GM18870 (cell line): ENCODE data around the gene ZFX.
A peak's percentile ranks its signal among the peaks of the same experiment; 100 is the strongest.
"Not testable (repeated sequence)": the region's sequence is repeated elsewhere in the genome, so short reads cannot be mapped to it uniquely, and the experiment has no call there.

ENCODE experiments used
- ATAC-seq: cut with Tn5 transposase; IDR thresholded peaks from one replicate; pipeline ENCODE4 v1.9.1; 2021; ENCODE audit warnings: moderate library complexity; ENCODE audit not compliant: unreplicated experiment

Gene ZFX

DNA sequence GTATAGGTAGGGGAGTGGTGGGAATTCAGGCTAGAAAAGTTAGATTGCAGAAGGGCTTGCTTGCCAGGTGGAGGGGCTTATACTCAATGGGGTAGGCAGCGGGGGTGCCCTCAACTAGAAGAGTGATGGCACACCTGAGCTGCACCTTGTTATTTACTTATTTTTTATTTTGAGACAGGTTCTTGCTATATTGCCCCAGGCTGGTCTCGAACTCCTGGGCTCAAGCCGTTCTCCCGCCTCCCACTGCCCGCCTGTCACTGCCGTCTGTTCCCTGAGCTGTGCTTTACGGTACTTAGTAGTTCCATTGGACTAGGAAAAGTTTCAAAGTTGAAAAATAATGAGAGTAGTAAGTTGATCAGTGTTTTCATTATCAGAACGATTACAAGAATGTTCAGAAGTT lies 2.0 kb downstream of the ZFX start:
- ATAC-seq: no peak

GRCh38 chrX:24153178-24153795 lies 3.8 kb downstream of the ZFX start:
- no peak for ATAC-seq

DNA sequence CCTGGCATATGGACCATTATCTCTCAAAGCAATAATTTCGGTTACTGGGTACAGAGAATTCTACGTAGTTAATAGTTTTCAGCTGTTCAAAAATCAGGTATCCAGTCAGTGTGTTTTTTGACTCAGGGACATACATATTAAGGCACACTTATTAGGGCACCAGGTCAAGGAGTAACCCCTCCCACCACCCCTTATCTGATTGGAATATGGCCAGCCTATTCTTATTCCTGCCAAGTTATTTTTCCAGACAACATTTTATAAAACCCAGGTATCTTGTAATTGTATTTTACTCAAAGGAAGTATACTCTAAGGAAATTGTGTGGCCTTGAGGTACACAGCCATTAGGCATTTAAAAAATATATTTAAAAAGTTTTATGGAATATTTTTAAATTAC lies 4.3 kb downstream of the ZFX start:
- no peak for ATAC-seq

DNA sequence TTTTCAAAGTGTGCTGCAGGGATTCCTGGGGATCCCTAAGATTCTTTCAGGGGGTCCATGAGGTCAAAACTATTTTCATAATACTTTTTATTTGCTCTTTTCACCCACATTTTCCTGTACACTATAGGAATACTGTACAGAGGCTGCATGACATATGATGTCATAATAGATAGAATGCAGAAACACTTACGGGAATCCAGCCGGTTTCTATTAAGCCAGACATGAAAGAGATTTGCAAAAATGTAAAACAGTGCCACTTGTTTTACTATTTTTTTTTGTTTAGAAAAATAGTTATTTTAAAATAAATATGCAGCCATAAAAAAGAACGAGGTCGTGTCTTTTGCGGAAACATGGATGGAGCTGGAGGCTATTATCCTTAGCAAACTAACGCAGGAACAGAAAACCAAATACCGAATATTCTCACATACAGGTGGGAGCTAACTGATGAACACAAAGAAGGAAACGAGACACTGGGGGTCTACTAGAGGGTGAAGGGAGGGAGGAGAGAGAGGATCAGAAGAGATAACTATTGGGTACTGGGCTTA lies 5.0 kb downstream of the ZFX start:
- no peak for ATAC-seq

DNA sequence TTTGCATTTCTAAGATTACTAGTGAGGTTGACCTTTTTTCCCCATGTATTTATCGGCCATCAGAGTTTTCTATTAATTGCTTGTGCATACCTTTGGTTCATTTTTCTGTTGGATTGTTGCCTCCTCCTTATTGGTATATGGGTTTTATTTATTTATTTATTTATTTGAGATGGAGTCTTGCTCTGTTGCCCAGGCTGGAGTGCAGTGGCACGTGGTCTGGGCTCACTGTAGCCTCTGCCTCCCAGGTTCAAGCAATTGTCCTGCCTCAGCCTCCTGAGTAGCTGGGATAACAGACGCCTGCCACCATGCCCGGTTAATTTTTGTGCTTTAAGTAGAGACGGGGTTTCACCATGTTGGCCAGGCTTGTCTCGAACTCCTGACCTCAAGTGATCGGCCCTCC lies 6.2 kb downstream of the ZFX start:
- not testable (repeated sequence) for ATAC-seq

DNA sequence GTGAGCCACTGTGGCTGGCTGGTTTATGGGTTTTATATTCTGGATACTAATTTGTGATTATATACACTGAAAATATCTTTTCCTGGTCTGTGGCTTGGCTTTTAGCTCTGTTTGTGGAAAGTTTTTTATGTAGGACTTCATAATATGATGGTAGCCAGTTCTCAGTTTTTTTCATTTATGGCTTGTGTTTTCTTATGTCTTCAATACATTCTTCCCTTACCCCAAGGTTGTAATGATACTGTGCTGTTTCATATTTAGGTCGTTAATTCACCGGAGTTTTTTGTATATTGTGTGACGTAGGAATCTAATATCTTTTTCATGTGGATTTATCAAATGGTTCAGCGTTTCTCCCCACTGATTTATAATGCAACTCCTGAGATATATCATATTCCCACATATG lies 6.6 kb downstream of the ZFX start:
- no peak for ATAC-seq

GRCh38 chrX:24158881-24159280 lies 9.4 kb downstream of the ZFX start:
- no peak for ATAC-seq

DNA sequence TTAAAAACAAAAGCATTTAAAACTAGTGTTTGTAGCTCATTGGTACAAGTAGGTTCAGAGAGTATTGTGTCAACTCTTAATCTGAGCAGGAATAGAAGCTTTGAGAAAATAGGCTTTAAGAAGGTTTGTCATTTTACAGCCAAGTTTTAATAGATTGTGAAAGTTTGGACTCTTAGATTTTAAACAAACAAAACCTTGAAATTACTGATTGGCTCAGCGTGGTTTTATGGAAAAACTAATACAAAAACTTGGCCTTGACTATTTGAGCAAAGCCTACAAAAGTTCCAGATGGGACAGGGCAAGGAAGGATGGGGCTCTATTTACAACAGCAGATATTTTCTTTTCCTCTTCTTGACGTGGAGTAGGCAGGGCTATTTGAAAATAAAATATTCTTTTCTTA lies 16.5 kb downstream of the ZFX start:
- ATAC-seq: no peak

- peak; percentile 34 for ATAC-seq
These were observed 18.4 kb downstream of the ZFX start for GRCh38 chrX:24167719-24168472.

DNA sequence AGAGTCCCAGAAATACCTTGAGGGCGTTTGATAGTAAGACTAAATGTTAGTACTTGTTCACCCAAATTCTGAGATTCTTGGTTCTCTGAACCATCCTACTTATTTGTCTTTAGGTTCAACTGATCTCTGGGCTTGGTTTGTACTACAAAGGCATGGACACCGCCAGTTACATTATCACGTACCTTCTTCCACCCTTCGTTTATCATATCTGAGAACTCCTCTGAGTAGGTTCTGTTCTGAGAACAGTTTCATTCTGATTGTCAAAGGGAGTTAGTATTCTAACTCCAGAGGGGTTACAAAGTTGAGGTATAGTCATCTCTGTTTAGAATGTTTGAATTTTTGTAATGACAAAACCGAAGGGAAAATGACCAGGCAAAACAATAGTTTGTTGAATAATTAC lies 19.3 kb downstream of the ZFX start:
- ATAC-seq: peak; percentile 80

GRCh38 chrX:24169211-24169610 lies 19.7 kb downstream of the ZFX start:
- peak; percentile 74 for ATAC-seq

DNA sequence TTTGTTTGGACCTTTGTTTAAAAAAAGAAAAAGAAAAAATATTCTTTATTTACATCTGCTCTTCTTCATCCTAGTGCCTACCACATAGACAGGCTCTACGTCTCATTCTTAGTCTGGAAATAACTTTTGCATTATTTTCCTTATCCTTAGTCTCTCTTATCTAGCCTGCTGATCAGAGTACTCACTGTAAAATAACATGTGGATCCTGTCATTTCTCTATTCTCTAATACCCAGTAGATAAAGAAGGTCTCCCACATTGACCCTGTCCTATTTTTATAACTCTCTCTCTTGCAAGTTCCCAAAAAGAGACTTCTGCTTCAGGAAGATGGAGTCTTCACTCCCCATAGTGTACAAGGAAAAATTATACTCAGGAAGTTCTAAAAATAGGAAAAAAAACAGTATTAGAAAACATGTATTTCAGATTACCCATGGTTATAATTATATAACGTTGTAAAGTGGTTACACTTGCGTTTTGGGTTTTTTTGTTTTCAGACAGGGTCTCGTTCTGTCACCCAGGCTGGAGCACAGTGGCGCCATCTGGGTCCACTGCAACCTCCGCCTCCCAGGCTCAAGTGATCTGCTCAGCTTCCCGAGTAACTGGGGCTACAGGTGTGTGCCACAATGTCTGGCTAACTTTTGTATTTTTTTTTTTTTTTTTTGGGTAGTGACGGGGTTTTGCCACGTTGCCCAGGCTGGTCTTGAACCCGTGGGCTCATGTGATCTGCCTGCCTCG lies 23.8 kb downstream of the ZFX start:
- no peak for ATAC-seq

DNA sequence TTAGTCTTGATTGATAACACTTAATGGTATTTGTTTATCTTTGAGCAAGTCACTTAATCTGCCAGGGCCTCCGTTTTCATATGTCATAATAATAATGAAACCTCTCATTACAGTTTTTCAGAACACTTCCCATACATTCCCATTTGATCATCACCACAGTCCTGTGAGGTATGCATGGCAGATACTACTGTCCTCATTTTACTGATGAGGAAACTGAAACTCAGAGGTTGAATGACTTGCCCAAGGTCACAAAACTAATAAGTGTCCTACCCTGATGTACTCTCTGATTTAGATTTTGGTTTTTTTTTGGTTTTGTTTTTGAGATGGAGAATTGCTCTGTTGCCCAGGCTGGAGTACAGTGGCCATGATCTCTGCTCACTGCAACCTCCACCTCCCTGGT lies 25.7 kb downstream of the ZFX start:
- ATAC-seq: no peak

DNA sequence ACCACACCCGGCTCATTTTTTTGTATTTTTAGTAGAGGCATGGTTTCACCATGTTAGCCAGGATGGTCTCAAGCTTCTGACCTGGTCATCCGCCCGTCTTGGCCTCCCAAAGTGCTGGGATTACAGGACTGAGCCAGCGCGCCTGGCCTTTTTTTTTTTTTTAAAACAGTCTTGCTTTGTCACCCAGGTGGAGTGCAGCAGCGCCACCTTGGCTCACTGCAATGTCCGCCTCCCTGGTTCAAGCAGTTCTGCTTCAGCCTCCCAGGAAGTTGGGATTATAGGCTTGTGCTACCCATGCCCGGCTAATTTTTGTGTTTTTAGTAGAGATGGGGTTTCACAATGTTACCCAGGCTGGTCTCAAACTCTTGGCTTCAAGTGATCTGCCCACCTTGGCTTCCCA lies 28.9 kb downstream of the ZFX start:
- ATAC-seq: no peak

GRCh38 chrX:24184018-24184417 lies 34.5 kb downstream of the ZFX start:
- ATAC-seq: no peak

GRCh38 chrX:24186483-24186882 lies 37.0 kb downstream of the ZFX start:
- no peak for ATAC-seq

DNA sequence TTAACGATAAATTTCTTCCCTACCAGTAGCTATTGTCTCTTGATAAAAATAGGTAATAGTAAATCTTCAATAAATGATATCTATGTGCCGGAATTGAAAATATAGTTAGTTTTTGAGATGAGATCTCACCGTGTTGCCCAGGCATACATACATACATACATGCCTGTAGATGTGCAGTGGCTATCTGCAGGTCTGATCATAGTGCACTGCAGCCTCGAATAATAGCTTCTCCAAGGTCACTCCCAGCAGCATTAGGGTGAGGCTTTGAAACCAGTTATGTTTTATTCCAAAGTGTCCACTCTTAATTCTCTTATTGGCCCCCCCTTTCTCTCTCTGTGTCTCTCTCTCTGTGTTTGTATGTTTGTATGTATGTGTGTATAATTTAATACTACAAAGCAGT lies 37.5 kb downstream of the ZFX start:
- ATAC-seq: no peak

- ATAC-seq: no peak
These were observed 40.0 kb downstream of the ZFX start for GRCh38 chrX:24189490-24189889.

- ATAC-seq: no peak
These were observed 41.1 kb downstream of the ZFX start for GRCh38 chrX:24190500-24191156.

- ATAC-seq: no peak
These were observed 47.0 kb downstream of the ZFX start for GRCh38 chrX:24196509-24196908.

DNA sequence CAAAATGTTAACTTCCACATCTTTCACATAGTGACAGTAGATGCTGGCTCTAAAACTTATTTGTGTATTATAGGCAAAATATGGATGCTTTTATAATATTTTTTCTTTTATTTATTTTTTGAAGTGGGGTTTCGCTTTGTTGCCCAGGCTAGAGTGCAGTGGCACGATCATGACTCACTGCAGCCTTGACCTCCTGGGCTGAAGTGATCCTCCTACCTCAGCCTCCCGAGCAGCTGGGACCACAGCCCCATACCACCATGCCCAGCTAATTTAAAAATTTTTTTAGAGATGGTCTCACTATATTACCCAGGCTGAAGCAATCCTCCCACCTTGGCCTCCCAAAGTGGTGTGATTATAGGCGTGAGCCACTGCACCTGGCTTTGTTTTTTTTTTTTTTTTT lies 48.6 kb downstream of the ZFX start:
- no peak for ATAC-seq
